Measurements from ENCODE around the gene ABCC6.
"Not testable (repeated sequence)": the region's sequence is repeated elsewhere in the genome, so short reads cannot be mapped to it uniquely, and the experiment has no call there.

Gene ABCC6

DNA sequence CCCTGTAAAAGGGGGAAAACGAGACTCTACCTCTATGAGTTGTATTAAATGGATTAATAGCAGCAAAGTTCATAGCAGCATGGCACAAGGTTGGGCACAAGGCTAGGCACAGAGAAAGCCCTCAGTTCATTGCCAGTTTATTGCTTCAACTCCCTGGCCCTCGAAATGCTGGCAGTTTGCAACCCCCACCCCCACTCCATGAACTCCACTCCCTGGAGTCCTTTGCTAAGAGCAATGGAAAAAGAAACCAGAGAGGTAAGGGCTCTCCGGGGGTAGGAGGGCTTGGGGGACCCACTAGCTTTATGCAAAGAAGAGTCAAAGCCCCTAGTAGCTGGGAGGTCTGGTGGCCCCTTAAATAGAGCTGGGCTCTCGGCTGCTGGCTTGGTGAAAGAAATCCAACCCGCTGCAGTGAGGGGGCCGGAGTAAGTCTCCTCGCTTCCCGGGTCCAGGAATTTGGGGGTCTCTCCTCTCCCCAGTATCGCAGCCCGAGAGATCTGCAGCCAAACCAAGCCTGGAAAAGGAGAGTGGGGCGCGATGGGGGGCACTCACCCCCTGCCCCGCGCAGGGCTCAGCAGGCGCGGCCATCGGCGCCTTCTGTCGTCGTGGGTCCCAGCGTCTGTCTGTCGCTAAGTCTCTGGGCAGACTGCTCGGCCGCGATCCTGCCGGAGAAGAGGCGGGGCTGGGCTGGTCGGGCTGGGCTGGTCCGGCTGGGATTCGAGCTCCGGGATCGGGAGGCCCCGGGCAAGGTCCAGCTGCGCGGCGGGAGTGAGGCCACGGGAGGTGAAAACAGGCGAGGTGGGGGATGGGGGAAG, at the start of gene ABCC6:
Gene ABCC6, minus strand, starts transcription at position 645 of the 812 bp plus-strand sequence. Its CDS starts 60 bp downstream, at position 585.
- DNase-seq (ENCODE audit: low read depth in 2 of 2) = not testable (repeated sequence)

DNA sequence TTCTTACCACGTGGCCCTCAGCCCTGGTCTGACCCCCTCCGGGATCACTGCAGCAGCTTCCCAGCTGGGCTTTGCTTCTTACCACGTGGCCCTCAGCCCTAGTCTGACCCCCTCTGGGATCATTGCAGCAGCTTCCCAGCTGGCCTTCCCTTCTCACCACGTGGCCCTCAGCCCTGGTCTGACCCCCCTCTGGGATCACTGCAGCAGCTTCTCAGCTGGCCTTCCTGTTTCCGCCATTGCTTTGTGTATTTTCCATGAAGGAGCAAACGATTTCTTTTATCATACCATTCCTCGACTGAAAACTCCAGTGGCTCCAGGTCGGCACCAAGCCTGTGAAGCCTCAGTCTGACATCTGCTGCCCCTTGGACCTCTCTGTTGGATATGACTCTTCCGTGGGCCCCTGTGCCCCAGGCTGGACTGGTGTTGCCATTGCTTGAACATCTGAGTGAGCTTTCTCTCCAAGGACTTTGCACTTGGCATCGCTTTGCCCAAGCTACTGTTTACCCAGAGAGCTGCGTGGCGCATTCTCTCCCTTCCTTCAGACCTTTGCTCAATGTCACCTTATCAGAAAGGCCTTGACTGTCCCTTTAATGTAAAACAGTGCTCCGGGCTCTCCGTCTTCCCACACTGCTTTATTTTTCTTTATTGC, 49.4 kb upstream of the ABCC6 start:
- DNase-seq (ENCODE audit: low read depth in 2 of 2) = not testable (repeated sequence)

DNA sequence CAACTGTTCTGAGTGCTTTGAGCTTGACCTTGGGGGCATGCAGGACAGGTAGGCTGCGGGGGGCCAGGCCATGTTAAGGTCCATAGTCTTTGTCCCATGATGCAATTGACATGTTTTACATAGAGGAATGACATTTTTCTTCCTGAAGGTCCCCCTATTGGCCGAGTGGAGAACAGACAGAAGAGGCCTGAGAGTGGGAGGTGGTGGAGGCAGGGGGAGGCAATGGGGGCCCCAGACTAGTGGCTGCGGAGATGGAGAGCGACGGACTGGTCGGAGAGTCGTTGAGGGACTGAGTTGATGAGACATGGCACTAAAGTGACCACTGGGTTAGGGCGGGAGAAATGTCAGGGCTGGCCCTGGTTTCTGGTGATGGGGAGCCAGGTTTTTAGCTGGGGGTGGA, 48.4 kb upstream of the ABCC6 start:
- DNase-seq (ENCODE audit: low read depth in 2 of 2) = not testable (repeated sequence)

DNA sequence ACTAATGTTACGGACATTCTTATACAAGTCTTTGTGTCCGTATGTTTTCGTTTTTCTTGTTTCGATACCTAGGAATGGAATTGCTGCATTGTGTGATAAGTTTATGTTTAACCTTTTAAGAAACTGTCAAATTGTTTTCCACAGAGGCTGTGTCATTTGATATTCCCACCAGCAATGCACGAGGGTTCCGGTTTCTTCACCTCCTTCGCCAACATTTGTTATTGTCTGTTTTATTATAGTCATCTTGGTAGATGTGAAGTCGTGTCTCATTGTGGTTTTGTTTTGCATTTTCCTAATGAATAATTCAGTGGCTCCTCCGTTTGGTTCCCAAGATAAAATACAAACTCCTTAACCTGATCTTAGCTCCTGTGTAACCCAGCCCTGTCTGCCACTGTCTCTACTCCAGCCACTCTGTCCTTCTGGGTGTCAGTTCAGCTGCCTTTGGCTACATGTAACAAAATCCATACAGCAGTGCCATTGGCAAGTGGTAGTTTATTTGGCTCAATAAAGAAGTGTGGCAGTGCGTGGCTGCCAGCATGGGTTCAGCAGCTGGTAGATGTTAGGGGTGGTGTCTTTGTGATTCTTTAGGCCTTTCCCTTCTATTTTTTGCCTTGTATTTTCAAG, 45.0 kb upstream of the ABCC6 start:
- not testable (repeated sequence) for DNase-seq (ENCODE audit: low read depth in 2 of 2)

GRCh38 chr16:16267708-16268107, 44.4 kb upstream of the ABCC6 start:
- not testable (repeated sequence) for DNase-seq (ENCODE audit: low read depth in 2 of 2)

DNA sequence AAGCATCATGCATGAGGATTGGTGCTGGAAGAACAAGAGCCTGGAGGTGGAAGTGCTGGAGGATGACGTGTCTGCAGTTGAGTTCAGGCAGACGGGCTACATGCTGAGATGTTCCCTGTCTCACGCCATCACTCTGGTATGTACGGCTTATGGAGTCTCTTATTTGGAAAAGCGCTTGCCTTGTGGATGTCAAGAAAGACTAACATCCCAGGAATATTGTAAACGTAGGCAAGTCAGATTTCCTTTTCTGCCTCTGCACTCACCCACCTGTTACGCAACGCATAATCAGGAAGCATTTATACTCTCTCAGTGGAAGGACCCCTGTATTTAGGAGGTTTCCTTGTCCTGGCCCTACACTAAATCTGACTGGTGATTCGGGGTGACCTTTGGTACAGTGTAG, 41.8 kb upstream of the ABCC6 start:
- DNase-seq (ENCODE audit: low read depth in 2 of 2) = not testable (repeated sequence)

GRCh38 chr16:16263947-16264346, 40.7 kb upstream of the ABCC6 start:
- not testable (repeated sequence) for DNase-seq (ENCODE audit: low read depth in 2 of 2)

DNA sequence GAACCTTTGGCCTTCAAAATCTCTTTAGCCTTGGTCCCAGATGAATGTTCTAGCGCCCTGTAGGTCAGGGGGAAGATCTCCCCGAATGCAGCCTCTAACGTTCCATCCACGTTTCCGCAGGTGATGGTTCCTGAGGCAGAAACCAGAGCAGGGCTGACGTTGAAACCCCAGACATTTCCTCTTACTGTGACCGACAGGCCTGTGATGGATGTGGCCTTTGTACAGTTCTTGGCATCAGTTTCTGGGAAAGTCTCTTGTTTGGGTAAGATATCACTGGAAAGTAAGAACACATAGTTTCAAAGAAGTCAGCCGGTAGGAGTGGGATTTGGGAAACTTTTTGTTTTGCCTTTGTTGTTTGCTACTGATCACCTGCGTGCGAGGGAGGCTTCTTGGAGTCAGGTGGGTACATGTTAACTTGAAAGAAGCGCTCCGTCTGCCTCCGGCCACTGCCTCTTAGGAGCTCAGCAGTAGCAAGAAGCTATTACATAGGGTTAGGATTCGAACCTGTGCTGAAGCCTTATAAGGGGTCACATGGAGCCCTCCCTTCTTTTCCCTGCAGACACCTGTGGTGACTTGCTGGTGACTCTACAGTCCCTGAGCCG, 39.8 kb upstream of the ABCC6 start:
- not testable (repeated sequence) for DNase-seq (ENCODE audit: low read depth in 2 of 2)

DNA sequence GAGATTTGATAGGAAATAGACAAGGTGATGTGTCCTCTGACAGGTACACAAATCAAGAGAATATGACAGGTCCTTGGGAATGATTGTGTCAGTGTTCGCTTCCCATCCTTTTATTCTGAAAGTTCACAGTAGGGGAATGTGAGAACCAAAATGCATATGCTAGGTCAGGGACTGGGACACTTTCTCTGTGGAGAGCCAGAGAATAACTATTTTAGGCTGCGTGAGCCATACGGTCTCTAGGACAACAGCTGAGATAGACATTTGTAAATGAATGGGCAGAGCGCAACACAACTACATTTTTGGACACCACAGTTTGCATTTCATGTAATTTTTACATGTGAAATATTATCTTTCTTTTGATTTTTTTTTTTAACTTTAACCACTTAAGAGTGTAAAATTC, 36.7 kb upstream of the ABCC6 start:
- not testable (repeated sequence) for DNase-seq (ENCODE audit: low read depth in 2 of 2)

DNA sequence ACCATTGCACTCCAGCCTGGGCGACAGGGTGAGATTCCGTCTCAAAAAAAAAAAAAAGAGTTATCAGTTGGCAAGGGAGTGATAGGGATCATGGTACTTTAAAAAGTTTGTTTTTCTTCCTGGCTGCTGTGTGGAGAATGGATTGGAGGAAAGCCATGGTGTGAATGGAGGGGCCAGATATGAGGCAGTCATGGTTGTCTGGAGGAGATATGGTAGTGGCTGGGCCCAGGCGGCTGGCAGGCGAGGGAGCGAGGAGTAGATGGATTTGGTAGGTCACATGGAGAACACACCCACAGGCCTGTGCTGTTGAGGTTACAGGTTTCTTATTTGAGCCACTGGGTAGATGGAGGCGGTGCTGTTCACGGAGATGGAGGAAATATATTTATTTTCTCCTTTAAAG, 35.5 kb upstream of the ABCC6 start:
- not testable (repeated sequence) for DNase-seq (ENCODE audit: low read depth in 2 of 2)

DNA sequence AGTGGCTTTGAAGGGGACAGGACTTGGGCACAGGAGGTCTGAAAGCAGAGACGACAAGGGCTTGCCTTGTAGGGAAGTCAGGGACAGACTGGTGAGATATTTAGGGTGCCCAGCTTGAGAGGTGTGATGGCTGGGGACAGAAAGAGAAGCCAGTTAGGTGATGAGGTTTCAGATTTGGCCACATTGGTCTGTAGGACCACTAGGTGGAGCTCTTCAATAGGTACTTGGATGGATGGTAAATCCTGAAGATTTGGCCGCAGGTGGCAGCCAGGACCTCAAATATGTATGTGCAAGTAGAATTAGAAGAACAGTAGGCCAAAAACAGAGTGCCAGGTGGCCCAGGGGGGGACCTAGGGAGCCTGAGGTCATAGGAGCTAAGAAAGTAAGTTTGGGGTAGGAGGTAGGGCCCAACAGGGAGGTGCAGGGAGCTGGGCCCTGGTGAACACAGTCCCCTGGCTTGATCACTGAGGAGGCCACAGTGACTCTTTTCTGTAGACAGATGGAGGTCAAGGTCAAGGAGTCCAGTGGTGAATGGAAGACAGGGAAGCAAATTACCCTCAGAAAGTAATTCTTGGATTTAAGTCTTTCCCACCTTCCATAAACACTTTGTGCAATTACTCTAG, 34.1 kb upstream of the ABCC6 start:
- not testable (repeated sequence) for DNase-seq (ENCODE audit: low read depth in 2 of 2)

DNA sequence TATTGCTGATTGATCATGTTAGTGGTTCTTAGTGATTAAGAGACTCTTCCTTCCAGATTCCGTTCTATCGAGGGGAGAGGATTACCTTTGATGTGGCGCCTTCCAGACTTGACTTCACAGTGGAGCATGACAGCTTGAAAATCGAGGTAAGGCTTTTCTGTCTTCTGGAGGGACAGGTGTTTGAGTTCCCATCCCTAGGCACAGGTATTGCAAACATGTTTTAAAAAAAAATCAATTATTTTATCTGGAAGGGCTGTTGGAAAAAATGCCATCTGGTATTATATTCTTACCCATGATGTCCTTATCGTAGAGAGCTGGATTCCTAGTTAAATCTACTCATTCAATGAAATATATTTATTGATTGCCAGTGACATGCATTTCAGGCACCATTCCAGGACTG, 29.1 kb upstream of the ABCC6 start:
- DNase-seq (ENCODE audit: low read depth in 2 of 2) = not testable (repeated sequence)

DNA sequence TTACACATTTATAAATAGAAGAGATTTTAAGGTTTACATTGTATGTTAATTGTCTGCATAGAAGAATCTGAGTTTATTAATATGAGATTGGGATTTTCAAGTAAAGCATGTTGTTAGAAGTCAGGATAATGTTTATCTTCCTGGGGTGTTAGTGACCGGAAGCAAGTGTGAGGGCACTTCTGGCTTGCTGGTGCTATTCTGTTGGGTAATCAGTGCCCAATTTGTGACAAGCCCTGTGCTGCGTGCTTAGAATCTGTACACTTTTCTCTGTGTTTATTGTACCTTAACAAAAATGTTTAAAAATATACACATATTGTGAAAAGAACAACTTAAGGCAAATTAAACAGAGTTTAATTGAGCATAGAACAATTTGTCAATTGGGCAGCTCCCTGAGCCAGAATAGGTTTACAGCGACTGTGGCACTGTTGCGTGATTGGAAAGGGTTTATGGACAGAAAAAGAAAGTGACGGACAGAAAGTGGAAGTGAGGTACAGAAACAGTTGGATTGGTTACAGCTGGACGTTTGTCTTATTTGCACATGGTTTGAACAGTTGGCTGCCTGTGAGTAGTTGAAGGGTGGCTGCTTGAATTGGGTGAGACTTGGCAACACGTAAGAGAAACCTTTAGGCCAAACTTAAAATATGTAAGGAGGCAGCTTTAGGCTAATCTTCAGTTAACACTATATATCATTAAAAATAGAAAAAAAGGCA, 26.5 kb upstream of the ABCC6 start:
- not testable (repeated sequence) for DNase-seq (ENCODE audit: low read depth in 2 of 2)

- not testable (repeated sequence) for DNase-seq (ENCODE audit: low read depth in 2 of 2)
Measured at GRCh38 chr16:16247439-16247838, 24.1 kb upstream of the ABCC6 start.

- not testable (repeated sequence) for DNase-seq (ENCODE audit: low read depth in 2 of 2)
Measured at GRCh38 chr16:16246578-16247262, 23.4 kb upstream of the ABCC6 start.

GRCh38 chr16:16243886-16244285, 20.6 kb upstream of the ABCC6 start:
- DNase-seq (ENCODE audit: low read depth in 2 of 2) = not testable (repeated sequence)

DNA sequence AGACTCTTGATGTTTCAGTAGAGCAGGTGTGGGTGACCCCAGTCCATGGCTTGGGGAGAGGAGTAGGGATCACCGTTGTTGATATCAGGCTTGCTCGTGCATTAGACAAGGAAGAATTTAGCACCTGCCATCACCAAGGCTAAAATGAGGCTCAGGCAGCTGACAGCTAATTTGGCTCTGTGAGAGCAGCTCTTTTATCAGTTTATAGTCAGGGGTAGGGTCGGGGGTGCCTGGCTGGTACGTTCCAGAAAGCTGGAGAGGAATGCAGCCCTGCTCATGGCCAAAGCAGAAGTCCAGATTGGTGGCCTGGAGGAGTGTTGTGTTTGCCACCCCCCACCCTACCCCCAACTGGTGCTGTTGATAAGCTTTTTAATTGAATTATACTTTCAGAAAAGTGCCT, 17.4 kb upstream of the ABCC6 start:
- DNase-seq (ENCODE audit: low read depth in 2 of 2) = not testable (repeated sequence)

DNA sequence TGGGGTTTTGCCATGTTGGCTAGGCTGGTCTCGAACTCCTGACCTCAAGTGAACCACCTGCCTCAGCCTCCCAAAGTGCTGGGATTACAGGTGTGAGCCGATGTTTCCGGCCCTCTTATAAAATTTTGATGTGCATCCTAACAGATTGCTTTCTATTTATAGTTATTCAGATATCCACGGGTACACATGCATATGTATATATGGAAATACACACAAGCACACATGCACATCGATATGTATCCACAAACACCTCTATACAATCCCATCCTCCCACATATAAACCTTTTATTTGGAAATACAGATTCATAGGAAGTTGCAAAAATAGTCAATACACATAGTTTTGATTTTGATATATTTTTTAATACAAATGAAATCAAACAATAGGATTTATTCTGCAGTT, 14.4 kb upstream of the ABCC6 start:
- DNase-seq (ENCODE audit: low read depth in 2 of 2) = not testable (repeated sequence)

- DNase-seq (ENCODE audit: low read depth in 2 of 2) = not testable (repeated sequence)
Measured at GRCh38 chr16:16237071-16237470, 13.8 kb upstream of the ABCC6 start.

- not testable (repeated sequence) for DNase-seq (ENCODE audit: low read depth in 2 of 2)
Measured at GRCh38 chr16:16232692-16233061, 9.4 kb upstream of the ABCC6 start.

All from stimulated activated CD4-positive, alpha-beta T cell treated with anti-CD3 and anti-CD28 coated beads, Interleukin-1b, Interleukin-23, amount 100 ng/mL, for 1 hour (primary cell).